GM23338 (cell line): Measurements from ENCODE around the gene ATP5PD. TPM values are rescaled to one million over a fixed set of nuclear protein-coding genes. Genes with fewer than 3 reads are reported as not detected.

ENCODE experiments used
- ATAC-seq: fragments of 200-7000 bp; cut with Tn5 transposase; 3 replicates; pipeline ENCODE4 v1.9.1; 2020
- DNase-seq: peaks from one replicate; pipeline ENCODE4 v3.0.0-alpha.2; 2015; ENCODE audit warnings: low spot score
- H2AFZ ChIP-seq: fragments of 200-600 bp; sonication (generic); 2 replicates; pipeline ENCODE4 v1.8.0; 2016; ENCODE audit warnings: antibody characterized with exemption, mild to moderate bottlenecking, moderate library complexity
- H3F3A ChIP-seq: fragments of 200-600 bp; sonication (generic); replicated peaks from 2 replicates; pipeline ENCODE4 v1.8.0; 2017; ENCODE audit warnings: antibody characterized with exemption, mixed run types, low read depth
- H3K27ac ChIP-seq: fragments of 200-600 bp; sonication (generic); 2 replicates; pipeline ENCODE4 v1.6.1; 2016; ENCODE audit warnings: low read depth
- H3K27me3 ChIP-seq: fragments of 200-600 bp; sonication (generic); 2 replicates; pipeline ENCODE4 v1.8.0; 2016; ENCODE audit warnings: mild to moderate bottlenecking, mixed run types, moderate library complexity; ENCODE audit not compliant: insufficient read depth
- H3K36me3 ChIP-seq: fragments of 200-600 bp; sonication (generic); 2 replicates; pipeline ENCODE4 v1.8.0; 2016; ENCODE audit warnings: mild to moderate bottlenecking; ENCODE audit not compliant: insufficient read depth
- H3K4me1 ChIP-seq: fragments of 200-600 bp; sonication (generic); 2 replicates; pipeline ENCODE4 v1.8.0; 2016; ENCODE audit warnings: mild to moderate bottlenecking, moderate library complexity; ENCODE audit not compliant: insufficient read depth
- H3K4me2 ChIP-seq: fragments of 200-600 bp; sonication (generic); 2 replicates; pipeline ENCODE4 v1.7.1; 2017; ENCODE audit warnings: mixed run types
- H3K4me3 ChIP-seq: fragments of 200-600 bp; sonication (generic); 2 replicates; pipeline ENCODE4 v1.6.1; 2016; ENCODE audit warnings: mixed run types
- H3K79me2 ChIP-seq: fragments of 200-600 bp; sonication (generic); replicated peaks from 2 replicates; pipeline ENCODE4 v1.8.0; 2017; ENCODE audit warnings: mild to moderate bottlenecking; ENCODE audit not compliant: insufficient read depth
- H3K9me2 ChIP-seq: fragments of 200-600 bp; sonication (generic); 2 replicates; pipeline ENCODE4 v1.8.0; 2017; ENCODE audit not compliant: insufficient read depth
- H4K20me1 ChIP-seq: fragments of 200-600 bp; sonication (generic); replicated peaks from 2 replicates; pipeline ENCODE4 v1.8.0; 2017; ENCODE audit warnings: mild to moderate bottlenecking; ENCODE audit not compliant: insufficient read depth
- H3K27ac Mint-ChIP-seq: 2 replicates; pipeline ENCODE4 v1.8.0; 2020; ENCODE audit warnings: inconsistent platforms, mild to moderate bottlenecking, moderate library complexity, mixed read lengths
- H3K27me3 Mint-ChIP-seq: 3 replicates; pipeline ENCODE4 v1.8.0; 2022; ENCODE audit warnings: low read depth, mild to moderate bottlenecking, moderate library complexity, mixed read lengths, inconsistent platforms; ENCODE audit not compliant: insufficient read depth, poor library complexity
- H3K36me3 Mint-ChIP-seq: 3 replicates; pipeline ENCODE4 v1.8.0; 2021; ENCODE audit warnings: low read depth, mild to moderate bottlenecking, inconsistent platforms, moderate library complexity, mixed read lengths
- H3K4me1 Mint-ChIP-seq: 3 replicates; pipeline ENCODE4 v1.8.0; 2020; ENCODE audit warnings: mild to moderate bottlenecking, inconsistent platforms, mixed read lengths
- H3K4me3 Mint-ChIP-seq: 3 replicates; pipeline ENCODE4 v1.8.0; 2021; ENCODE audit warnings: moderate library complexity, mild to moderate bottlenecking, inconsistent platforms, mixed read lengths
- H3K9me3 Mint-ChIP-seq: 3 replicates; pipeline ENCODE4 v1.8.0; 2020; ENCODE audit warnings: moderate library complexity, mild to moderate bottlenecking, inconsistent platforms, mixed read lengths
- CREB1 ChIP-seq: fragments of 250-450 bp; sonication (Bioruptor Pico); IDR thresholded peaks from 2 replicates; pipeline ENCODE4 v1.5.0; 2020; ENCODE audit warnings: low read depth, mild to moderate bottlenecking, moderate library complexity
- EZH2 ChIP-seq: fragments of 200-600 bp; sonication (generic); IDR thresholded peaks from one replicate; pipeline ENCODE4 v1.8.0; 2017; ENCODE audit warnings: antibody characterized with exemption, mild to moderate bottlenecking, low read depth; ENCODE audit not compliant: unreplicated experiment
- EZH2phosphoT487 ChIP-seq: fragments of 200-600 bp; sonication (generic); IDR thresholded peaks from one replicate; pipeline ENCODE4 v1.8.1; 2018; ENCODE audit warnings: antibody characterized with exemption; ENCODE audit not compliant: unreplicated experiment
- JUNB ChIP-seq: IDR thresholded peaks from one replicate; pipeline ENCODE4 v1.6.1; 2016; ENCODE audit warnings: antibody characterized with exemption; ENCODE audit not compliant: unreplicated experiment
- NANOG ChIP-seq: IDR thresholded peaks from 2 replicates; pipeline ENCODE4 v1.6.1; 2016; ENCODE audit warnings: antibody characterized with exemption, borderline replicate concordance
- POLR2AphosphoS5 ChIP-seq: IDR thresholded peaks from 2 replicates; pipeline ENCODE4 v1.6.1; 2016; ENCODE audit warnings: antibody characterized with exemption, low read depth
- STAT1 ChIP-seq: IDR thresholded peaks from one replicate; pipeline ENCODE4 v1.6.1; 2016; ENCODE audit warnings: antibody characterized with exemption; ENCODE audit not compliant: unreplicated experiment
- ZNF114 ChIP-seq: fragments of 250-450 bp; sonication (Bioruptor Pico); IDR thresholded peaks from 2 replicates; pipeline ENCODE4 v1.5.0; 2020; ENCODE audit warnings: mild to moderate bottlenecking, moderate library complexity
- ZNF331 ChIP-seq: fragments of 250-450 bp; sonication (Bioruptor Pico); IDR thresholded peaks from 2 replicates; pipeline ENCODE4 v1.5.0; 2020; ENCODE audit warnings: low read depth, mild to moderate bottlenecking, moderate library complexity
- polyA plus RNA-seq: library from polyadenylated mRNA; unstranded; fragments of >200 nt; fragmentation: Nextera tagmentation; extraction: Ambion mirVana; gene quantifications from 2 replicates; pipeline ENCODE4 v1.2.1, GENCODE V29; 2016
- total RNA-seq: library from RNA; depleted of rRNA; stranded (reverse); fragments of >200 nt; shearing (Covaris generic); gene quantifications from 2 replicates; pipeline ENCODE4 v1.2.3, GENCODE V29; 2014
- TF ChIP-seq, protein P1 (sequence below): IDR thresholded peaks from 2 replicates; pipeline ENCODE4 v1.6.1; 2016; ENCODE audit warnings: antibody characterized with exemption
- TF ChIP-seq, protein P2 (sequence below): IDR thresholded peaks from one replicate; pipeline ENCODE4 v1.6.1; 2018; ENCODE audit warnings: antibody characterized with exemption; ENCODE audit not compliant: unreplicated experiment
- TF ChIP-seq, protein P3 (sequence below), 2 experiments: fragments of 200-600 bp in 1 of 2; sonication (generic) in 1 of 2; conservative IDR thresholded peaks; 2 replicates each; pipeline versions ENCODE4 v1.5.1 to v1.6.1; 2016 to 2017; ENCODE audit warnings: antibody characterized with exemption in 2 of 2, low read depth in 2 of 2, mild to moderate bottlenecking in 2 of 2, moderate library complexity in 1 of 2

Gene ATP5PD
- total and polyA plus RNA-seq, 2 experiments from 2014 or later = 244 to 1,144 TPM

DNA sequence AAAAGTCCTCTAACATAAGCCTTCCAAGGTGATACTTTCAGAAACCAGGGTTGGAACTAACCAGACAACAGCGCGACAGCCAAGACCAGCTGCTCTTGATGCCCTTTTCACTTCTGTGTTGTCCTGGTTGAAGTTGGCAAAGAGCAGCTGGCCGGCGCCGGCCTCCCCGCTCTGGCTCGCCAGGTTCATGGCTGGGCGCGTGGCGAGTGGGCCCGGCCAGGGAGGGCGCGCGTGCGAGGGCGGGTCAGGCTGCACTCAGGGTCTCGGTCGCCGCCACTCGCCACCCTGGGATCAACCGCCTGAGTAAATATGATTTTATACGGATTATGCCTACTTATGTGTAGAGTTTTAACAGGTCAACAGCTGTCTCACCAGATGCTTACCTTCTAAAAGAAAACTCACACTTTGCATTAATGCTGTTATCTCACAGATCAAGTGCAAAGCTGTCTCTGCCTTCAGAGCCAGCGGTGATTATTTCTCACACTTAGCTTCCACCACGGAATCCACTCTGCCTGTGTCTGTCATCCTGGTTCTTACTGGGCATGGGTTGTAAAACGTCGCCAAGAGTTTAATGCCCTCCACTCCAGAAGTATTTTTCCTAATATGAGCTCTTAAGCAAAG lies 13.8 kb upstream of the ATP5PD start:
- no peak overlapping the region for H3K4me3 ChIP-seq
- H3K9me2 ChIP-seq = no peaks in the 10 kb centered on the region
- peaks cover 15% of the 10 kb centered on the region; the same call in 1 of the 2 replicates for H3K79me2 ChIP-seq
- Mint-ChIP-seq H3K4me1 (no peaks in the 10 kb centered on the region), H3K36me3 (peaks cover 75% of the 10 kb centered on the region), H3K4me3 (no peak overlapping the region), H3K27me3 (peaks cover 4% of the 10 kb centered on the region), H3K9me3 (no peaks in the 10 kb centered on the region), H3K27ac (no peak overlapping the region)
- H3K27ac ChIP-seq = no peak overlapping the region
- no peaks in the 10 kb centered on the region for H3K4me1 ChIP-seq
- TF ChIP-seq, protein P1, sequence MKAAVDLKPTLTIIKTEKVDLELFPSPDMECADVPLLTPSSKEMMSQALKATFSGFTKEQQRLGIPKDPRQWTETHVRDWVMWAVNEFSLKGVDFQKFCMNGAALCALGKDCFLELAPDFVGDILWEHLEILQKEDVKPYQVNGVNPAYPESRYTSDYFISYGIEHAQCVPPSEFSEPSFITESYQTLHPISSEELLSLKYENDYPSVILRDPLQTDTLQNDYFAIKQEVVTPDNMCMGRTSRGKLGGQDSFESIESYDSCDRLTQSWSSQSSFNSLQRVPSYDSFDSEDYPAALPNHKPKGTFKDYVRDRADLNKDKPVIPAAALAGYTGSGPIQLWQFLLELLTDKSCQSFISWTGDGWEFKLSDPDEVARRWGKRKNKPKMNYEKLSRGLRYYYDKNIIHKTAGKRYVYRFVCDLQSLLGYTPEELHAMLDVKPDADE = no peak
- TF ChIP-seq EZH2 (no peak), NANOG (no peak), ZNF331 (CRISPR knock-in tag) (no peak), POLR2AphosphoS5 (no peak), STAT1 (no peak), JUNB (no peak), ZNF114 (no peak), EZH2phosphoT487 (no peak), CREB1 (no peak)
- TF ChIP-seq, protein P2, sequence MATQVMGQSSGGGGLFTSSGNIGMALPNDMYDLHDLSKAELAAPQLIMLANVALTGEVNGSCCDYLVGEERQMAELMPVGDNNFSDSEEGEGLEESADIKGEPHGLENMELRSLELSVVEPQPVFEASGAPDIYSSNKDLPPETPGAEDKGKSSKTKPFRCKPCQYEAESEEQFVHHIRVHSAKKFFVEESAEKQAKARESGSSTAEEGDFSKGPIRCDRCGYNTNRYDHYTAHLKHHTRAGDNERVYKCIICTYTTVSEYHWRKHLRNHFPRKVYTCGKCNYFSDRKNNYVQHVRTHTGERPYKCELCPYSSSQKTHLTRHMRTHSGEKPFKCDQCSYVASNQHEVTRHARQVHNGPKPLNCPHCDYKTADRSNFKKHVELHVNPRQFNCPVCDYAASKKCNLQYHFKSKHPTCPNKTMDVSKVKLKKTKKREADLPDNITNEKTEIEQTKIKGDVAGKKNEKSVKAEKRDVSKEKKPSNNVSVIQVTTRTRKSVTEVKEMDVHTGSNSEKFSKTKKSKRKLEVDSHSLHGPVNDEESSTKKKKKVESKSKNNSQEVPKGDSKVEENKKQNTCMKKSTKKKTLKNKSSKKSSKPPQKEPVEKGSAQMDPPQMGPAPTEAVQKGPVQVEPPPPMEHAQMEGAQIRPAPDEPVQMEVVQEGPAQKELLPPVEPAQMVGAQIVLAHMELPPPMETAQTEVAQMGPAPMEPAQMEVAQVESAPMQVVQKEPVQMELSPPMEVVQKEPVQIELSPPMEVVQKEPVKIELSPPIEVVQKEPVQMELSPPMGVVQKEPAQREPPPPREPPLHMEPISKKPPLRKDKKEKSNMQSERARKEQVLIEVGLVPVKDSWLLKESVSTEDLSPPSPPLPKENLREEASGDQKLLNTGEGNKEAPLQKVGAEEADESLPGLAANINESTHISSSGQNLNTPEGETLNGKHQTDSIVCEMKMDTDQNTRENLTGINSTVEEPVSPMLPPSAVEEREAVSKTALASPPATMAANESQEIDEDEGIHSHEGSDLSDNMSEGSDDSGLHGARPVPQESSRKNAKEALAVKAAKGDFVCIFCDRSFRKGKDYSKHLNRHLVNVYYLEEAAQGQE = no peak
- TF ChIP-seq, protein P3, sequence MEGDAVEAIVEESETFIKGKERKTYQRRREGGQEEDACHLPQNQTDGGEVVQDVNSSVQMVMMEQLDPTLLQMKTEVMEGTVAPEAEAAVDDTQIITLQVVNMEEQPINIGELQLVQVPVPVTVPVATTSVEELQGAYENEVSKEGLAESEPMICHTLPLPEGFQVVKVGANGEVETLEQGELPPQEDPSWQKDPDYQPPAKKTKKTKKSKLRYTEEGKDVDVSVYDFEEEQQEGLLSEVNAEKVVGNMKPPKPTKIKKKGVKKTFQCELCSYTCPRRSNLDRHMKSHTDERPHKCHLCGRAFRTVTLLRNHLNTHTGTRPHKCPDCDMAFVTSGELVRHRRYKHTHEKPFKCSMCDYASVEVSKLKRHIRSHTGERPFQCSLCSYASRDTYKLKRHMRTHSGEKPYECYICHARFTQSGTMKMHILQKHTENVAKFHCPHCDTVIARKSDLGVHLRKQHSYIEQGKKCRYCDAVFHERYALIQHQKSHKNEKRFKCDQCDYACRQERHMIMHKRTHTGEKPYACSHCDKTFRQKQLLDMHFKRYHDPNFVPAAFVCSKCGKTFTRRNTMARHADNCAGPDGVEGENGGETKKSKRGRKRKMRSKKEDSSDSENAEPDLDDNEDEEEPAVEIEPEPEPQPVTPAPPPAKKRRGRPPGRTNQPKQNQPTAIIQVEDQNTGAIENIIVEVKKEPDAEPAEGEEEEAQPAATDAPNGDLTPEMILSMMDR (conservative IDR thresholded peaks at IDR 0.05; ENCODE audit: low read depth in 2 of 2) = no peak
- no peak for DNase-seq
- no peak for ATAC-seq
- H3K36me3 ChIP-seq = peaks cover 40% of the 10 kb centered on the region
- no peak overlapping the region for H3K4me2 ChIP-seq
- H3K27me3 ChIP-seq = no peaks in the 10 kb centered on the region
- H2AFZ ChIP-seq = no peak overlapping the region
- 0 out of 2 replicates have a peak, but pooled peaks cover 6% of the 10 kb centered on the region for H3F3A ChIP-seq
- peaks cover 7% of the 10 kb centered on the region; the same call in 1 of the 2 replicates for H4K20me1 ChIP-seq
